HepG2 (cell line): Measurements from ENCODE around the gene CHM. TPM values are rescaled to one million over a fixed set of nuclear protein-coding genes. Genes with fewer than 3 reads are reported as not detected.

ENCODE experiments used
- ATAC-seq: fragments of 200-7000 bp; cut with Tn5 transposase; 3 replicates; pipeline ENCODE4 v1.9.1; 2020; ENCODE audit warnings: mild to moderate bottlenecking, moderate library complexity
- BruUV-seq: library from RNA; stranded (reverse); fragments of 400-500 nt; replicated peaks from 2 replicates; lab custom pipeline; 2021; lab: Mats Ljungman, UMichigan
- CTCF ChIA-PET: fragments of 300-600 bp; formaldehyde crosslinking; extraction: SDS; loops from one replicate; lab custom pipeline; 2021; ENCODE audit warnings: low total read pairs, inconsistent platforms, low intra/inter-chr PET ratio; lab: Yijun Ruan, JAX
- POLR2A ChIA-PET: fragments of 350-600 bp; sonication (Branson Sonifier 250); formaldehyde crosslinking; loops from one replicate; lab custom pipeline; 2020; ENCODE audit warnings: antibody characterized with exemption, inconsistent platforms; lab: Yijun Ruan, JAX
- DNase-seq: peaks from one replicate; pipeline ENCODE4 v3.0.0-alpha.2; 2015; ENCODE audit warnings: low spot score
- FAIRE-seq: peaks from 3 replicates; lab custom pipeline; 2011; peaks lifted over from hg19 to GRCh38; lab: Jason Lieb, UNC
- H2AFZ ChIP-seq: one replicate; pipeline ENCODE4 v1.6.1; 2011; ENCODE audit warnings: low read length, inconsistent platforms
- H3K27ac ChIP-seq: fragments of 300-600 bp; 3 replicates; pipeline ENCODE4 v1.8.0; 2011; ENCODE audit warnings: mixed run types, mild to moderate bottlenecking, mixed read lengths, low read length, inconsistent platforms; ENCODE audit not compliant: insufficient read depth; ENCODE audit errors: extremely low read length
- H3K27me3 ChIP-seq, 2 experiments: fragments of 200-600 bp in 1 of 2; 2 replicates in 1 of 2; 3 replicates in 1 of 2; pipeline versions ENCODE4 v1.6.0 to v1.8.0; 2011; ENCODE audit warnings: low read length in 2 of 2, mild to moderate bottlenecking in 2 of 2, moderate library complexity in 2 of 2, inconsistent platforms in 1 of 2; ENCODE audit not compliant: insufficient read depth in 2 of 2, control insufficient read depth in 1 of 2
- H3K36me3 ChIP-seq, 2 experiments: fragments of 200-600 bp in 1 of 2; replicated peaks in 1 of 2; 2 replicates in 1 of 2; 3 replicates in 1 of 2; pipeline versions ENCODE4 v1.5.1 to v1.8.0; 2011; ENCODE audit warnings: low read length in 2 of 2, inconsistent platforms in 1 of 2; ENCODE audit not compliant: insufficient read depth in 2 of 2, control insufficient read depth in 1 of 2
- H3K4me1 ChIP-seq: 2 replicates; pipeline ENCODE4 v1.5.1; 2012; ENCODE audit warnings: low read length, inconsistent platforms; ENCODE audit not compliant: insufficient read depth
- H3K4me2 ChIP-seq: 2 replicates; pipeline ENCODE4 v1.6.0; 2011; ENCODE audit warnings: low read depth, low read length, inconsistent platforms
- H3K4me3 ChIP-seq, 3 experiments: fragments of 200-600 bp in 1 of 3; sonication (generic), shearing (Covaris generic) in 1 of 3; replicated peaks in 1 of 3; 2 replicates each; pipeline ENCODE4 v1.5.1; 2011 to 2016; ENCODE audit warnings: low read length in 3 of 3, inconsistent platforms in 2 of 3, low read depth in 2 of 3, mild to moderate bottlenecking in 2 of 3, control low read depth in 1 of 3, mixed read lengths in 1 of 3; ENCODE audit not compliant: insufficient read depth in 1 of 3
- H3K79me2 ChIP-seq: one replicate; pipeline ENCODE4 v1.6.1; 2011; ENCODE audit warnings: low read length, inconsistent platforms; ENCODE audit not compliant: insufficient read depth
- H3K9ac ChIP-seq: 2 replicates; pipeline ENCODE4 v1.6.0; 2011; ENCODE audit warnings: mild to moderate bottlenecking, low read depth, low read length, inconsistent platforms; ENCODE audit not compliant: insufficient read depth
- H3K9me3 ChIP-seq: 2 replicates; pipeline ENCODE4 v1.5.1; 2012; ENCODE audit warnings: mild to moderate bottlenecking, low read length
- H4K20me1 ChIP-seq: 2 replicates; pipeline ENCODE4 v1.6.0; 2011; ENCODE audit warnings: inconsistent platforms, mild to moderate bottlenecking, low read length, moderate library complexity; ENCODE audit not compliant: insufficient read depth
- BATF2 ChIP-seq: sonication (generic); formaldehyde crosslinking; IDR thresholded peaks from 2 replicates; pipeline ENCODE4 v1.8.0; 2022; ENCODE audit warnings: mild to moderate bottlenecking, missing genetic modification reagents, moderate library complexity
- CREBL2 ChIP-seq: sonication (generic); formaldehyde crosslinking; IDR thresholded peaks from 2 replicates; pipeline ENCODE4 v1.8.1; 2023; ENCODE audit warnings: missing genetic modification reagents, mild to moderate bottlenecking, borderline replicate concordance
- DBP ChIP-seq: sonication (generic); formaldehyde crosslinking; IDR thresholded peaks from 2 replicates; pipeline ENCODE4 v1.4.0; 2020; ENCODE audit warnings: missing genetic modification reagents; ENCODE audit errors: not compliant biosample characterization
- EP300 ChIP-seq, 3 experiments: sonication (generic) in 1 of 3; formaldehyde crosslinking in 1 of 3; IDR thresholded peaks; 2 replicates each; pipeline versions ENCODE4 v1.5.1 to v1.6.1; 2011 to 2020; ENCODE audit warnings: low read depth in 2 of 3, low read length in 2 of 3, borderline replicate concordance in 1 of 3, improper control_type of control experiment in 1 of 3, mild to moderate bottlenecking in 1 of 3, missing genetic modification reagents in 1 of 3, moderate library complexity in 1 of 3
- ETS1 ChIP-seq: sonication (generic); formaldehyde crosslinking; IDR thresholded peaks from 2 replicates; pipeline ENCODE4 v1.4.0; 2020; ENCODE audit warnings: missing genetic modification reagents
- GABPB1 ChIP-seq: IDR thresholded peaks from 2 replicates; pipeline ENCODE4 v1.6.1; 2016; ENCODE audit warnings: mild to moderate bottlenecking, missing genetic modification reagents, moderate library complexity, missing compliant biosample characterization
- HMGXB3 ChIP-seq: sonication (generic); formaldehyde crosslinking; IDR thresholded peaks from 2 replicates; pipeline ENCODE4 v1.4.0; 2020; ENCODE audit warnings: missing genetic modification reagents, borderline replicate concordance
- HNF4G ChIP-seq, 2 experiments: sonication (generic) in 1 of 2; formaldehyde crosslinking in 1 of 2; IDR thresholded peaks; 2 replicates each; pipeline versions ENCODE4 v1.4.0 to v1.6.1; 2011 to 2020; ENCODE audit warnings: borderline replicate concordance in 2 of 2, low read depth in 2 of 2, mild to moderate bottlenecking in 2 of 2, low read length in 1 of 2, missing genetic modification reagents in 1 of 2, moderate library complexity in 1 of 2
- ISX ChIP-seq: sonication (generic); formaldehyde crosslinking; conservative IDR thresholded peaks from 2 replicates; pipeline ENCODE4 v1.5.0; 2020; ENCODE audit warnings: missing genetic modification reagents
- RARA ChIP-seq: IDR thresholded peaks from 2 replicates; pipeline ENCODE4 v1.6.1; 2016; ENCODE audit warnings: missing genetic modification reagents, missing compliant biosample characterization
- ZFP62 ChIP-seq: sonication (generic); formaldehyde crosslinking; IDR thresholded peaks from 2 replicates; pipeline ENCODE4 v1.4.0; 2020; ENCODE audit warnings: missing genetic modification reagents
- ZNF263 ChIP-seq: sonication (generic); formaldehyde crosslinking; IDR thresholded peaks from 2 replicates; pipeline ENCODE4 v1.4.0; 2020; ENCODE audit warnings: missing genetic modification reagents
- ZNF343 ChIP-seq: sonication (generic); formaldehyde crosslinking; IDR thresholded peaks from 2 replicates; pipeline ENCODE4 v1.4.0; 2020; ENCODE audit warnings: mild to moderate bottlenecking, missing genetic modification reagents
- ZNF496 ChIP-seq: sonication (generic); formaldehyde crosslinking; IDR thresholded peaks from 2 replicates; pipeline ENCODE4 v1.8.1; 2023; ENCODE audit warnings: mild to moderate bottlenecking, moderate library complexity, missing genetic modification reagents; ENCODE audit not compliant: insufficient replicate concordance
- ZNF576 ChIP-seq: sonication (generic); formaldehyde crosslinking; IDR thresholded peaks from 2 replicates; pipeline ENCODE4 v1.4.0; 2020; ENCODE audit warnings: mild to moderate bottlenecking, missing genetic modification reagents
- ZNF598 ChIP-seq: sonication (generic); formaldehyde crosslinking; IDR thresholded peaks from 2 replicates; pipeline ENCODE4 v1.5.1; 2020; ENCODE audit warnings: mild to moderate bottlenecking, missing genetic modification reagents, borderline replicate concordance
- WGBS: methylation state at CpG from one replicate; pipeline ENCODE4 v1.1.6; 2017; ENCODE audit warnings: low lambda C conversion rate; 5-methylcytosine and 5-hydroxymethylcytosine counted together
- in situ Hi-C: cut with HindIII; loops from 2 replicates; pipeline ENCODE4 v1.10.0; 2017; ENCODE audit warnings: low pct_unique_long_range_greater_than_20kb; ENCODE audit not compliant: extremely low pct_ligation_motif_present
- intact Hi-C: fragments of 100-400 bp; cut with micrococcal nuclease; formaldehyde crosslinking; loops from one replicate; pipeline ENCODE4 v1.10.0; 2022; ENCODE audit not compliant: unreplicated experiment
- polyA plus RNA-seq, 8 experiments: library from polyadenylated mRNA; depleted of rRNA in 3 of 8; stranded (reverse) in 7 of 8; unstranded in 1 of 8; fragments of >200 nt; fragmentation: Illumina TruSeq in 4 of 8; extraction: Trizol in 4 of 8; gene quantifications; 2 replicates each; pipeline versions ENCODE4 v1.2.1 to v1.2.3, GENCODE V29; 2011 to 2016; ENCODE audit warnings: low read depth in 4 of 8, missing spikeins in 1 of 8, mixed read lengths in 1 of 8; ENCODE audit not compliant: insufficient read depth in 1 of 8
- total RNA-seq, 5 experiments: library from RNA; depleted of rRNA; stranded (reverse); fragments of >200 nt; fragmentation: Illumina TruSeq; extraction: Trizol; gene quantifications; 2 replicates each; pipeline ENCODE4 v1.2.3, GENCODE V29; 2016; ENCODE audit warnings: low read depth in 1 of 5

Gene CHM
- total and polyA plus RNA-seq, 2 of the 13 experiments (the other 11 are each of a cell fraction or from before 2014, with no cell fraction given) = 15.1 to 15.5 TPM

- WGBS = 73% methylated on average over 1 of the region's 1 CpG
- ChIA-PET CTCF (no interaction called here), POLR2A (no interaction called here)
- ATAC-seq (no peak), DNase-seq (no peak), FAIRE-seq (no peak)
- Histone ChIP-seq H3K27me3 (no peaks in the 10 kb centered on the region), H3K9ac (no peak overlapping the region), H3K79me2 (peaks cover 14% of the 10 kb centered on the region), H4K20me1 (0 out of 2 replicates have a peak, but pooled peaks cover 4% of the 10 kb centered on the region), H3K4me2 (no peak overlapping the region), H3K4me1 (peaks cover 24% of the 10 kb centered on the region), H3K27ac (no peak overlapping the region), H3K9me3 (no peaks in the 10 kb centered on the region), H2AFZ (no peak overlapping the region), H3K36me3 (no peaks in the 10 kb centered on the region), H3K4me3 (no peak overlapping the region)
- intact Hi-C loops = no loop called here
- BruUV-seq = no TSS peak
- in situ Hi-C loops = no loop called here
- no peak for TF ChIP-seq DBP (CRISPR knock-in tag)
- no peak for TF ChIP-seq CREBL2
- TF ChIP-seq ZNF496 (CRISPR knock-in tag) = no peak
- no peak for TF ChIP-seq ZNF576 (CRISPR knock-in tag)
- no peak for TF ChIP-seq ETS1 (CRISPR knock-in tag)
- TF ChIP-seq ZNF343 = no peak
- no peak for TF ChIP-seq ISX (CRISPR knock-in tag)
- no peak for TF ChIP-seq ZNF263 (CRISPR knock-in tag)
- TF ChIP-seq EP300 (IDR thresholded peaks at IDR 0.05; ENCODE audit: low read depth in 2 of 2, low read length in 2 of 2) = no peak
- TF ChIP-seq EP300 (CRISPR knock-in tag; IDR thresholded peaks at IDR 0.05; ENCODE audit: borderline replicate concordance) = no peak
- no peak for TF ChIP-seq ZFP62 (CRISPR knock-in tag)
- no peak for TF ChIP-seq HNF4G (IDR thresholded peaks at IDR 0.05; ENCODE audit: borderline replicate concordance, low read depth, low read length)
- TF ChIP-seq HNF4G (CRISPR knock-in tag; IDR thresholded peaks at IDR 0.05; ENCODE audit: borderline replicate concordance, low read depth) = no peak
- TF ChIP-seq HMGXB3 (CRISPR knock-in tag) = no peak
- TF ChIP-seq RARA = no peak
- TF ChIP-seq ZNF598 (CRISPR knock-in tag) = no peak
- no peak for TF ChIP-seq BATF2
- no peak for TF ChIP-seq GABPB1 (CRISPR knock-in tag)
Observed at GRCh38 chrX:85994797-85995196, 52.6 kb downstream of the CHM start.
